GM21367 (cell line): Measurements from ENCODE around the gene FBXW4.

Experiments used
- ATAC-seq: cut with Tn5 transposase; IDR thresholded peaks from one replicate; pipeline ENCODE4 v1.9.1; 2021; ENCODE audit not compliant: unreplicated experiment

The FBXW4 gene

GRCh38 chr10:101569323-101569621 lies 125.7 kb downstream of the FBXW4 start:
- no peak for ATAC-seq

DNA sequence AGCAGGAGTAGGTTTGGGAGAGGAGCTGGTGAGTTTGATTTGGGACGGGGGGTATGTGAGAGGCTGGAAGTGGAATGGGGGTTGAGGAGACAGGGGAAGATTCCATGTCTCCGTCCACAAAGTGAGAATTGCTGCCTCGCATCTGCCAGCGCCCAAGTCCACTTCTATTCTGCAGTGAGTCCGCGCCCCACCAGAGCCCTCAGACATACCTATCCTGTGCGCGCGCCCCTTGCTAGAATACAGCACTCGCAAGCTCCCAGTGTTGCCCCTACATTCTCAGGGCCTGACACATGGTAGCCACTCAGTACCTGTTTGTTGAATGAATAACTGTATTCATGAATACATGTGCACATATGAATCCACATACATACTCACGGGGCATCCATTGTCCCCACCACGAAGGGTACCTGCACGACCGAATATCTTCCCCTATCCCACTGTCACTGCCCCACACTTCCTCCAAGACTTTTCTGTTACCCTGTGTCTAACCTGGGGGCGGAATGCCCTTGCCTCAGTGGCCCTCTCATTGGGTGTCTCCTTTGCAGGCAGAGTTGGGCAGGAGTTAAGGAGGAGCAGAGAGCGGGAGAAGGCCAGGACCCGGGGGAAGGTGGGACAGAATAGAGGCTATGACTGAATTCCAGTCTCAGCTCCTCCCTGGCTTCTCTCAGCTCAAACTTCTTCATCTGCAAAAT lies 126.8 kb downstream of the FBXW4 start:
- no peak for ATAC-seq

- ATAC-seq: no peak
These were observed 127.6 kb downstream of the FBXW4 start for GRCh38 chr10:101567165-101568006.

- ATAC-seq: no peak
These were observed 128.4 kb downstream of the FBXW4 start for GRCh38 chr10:101566333-101567164.

DNA sequence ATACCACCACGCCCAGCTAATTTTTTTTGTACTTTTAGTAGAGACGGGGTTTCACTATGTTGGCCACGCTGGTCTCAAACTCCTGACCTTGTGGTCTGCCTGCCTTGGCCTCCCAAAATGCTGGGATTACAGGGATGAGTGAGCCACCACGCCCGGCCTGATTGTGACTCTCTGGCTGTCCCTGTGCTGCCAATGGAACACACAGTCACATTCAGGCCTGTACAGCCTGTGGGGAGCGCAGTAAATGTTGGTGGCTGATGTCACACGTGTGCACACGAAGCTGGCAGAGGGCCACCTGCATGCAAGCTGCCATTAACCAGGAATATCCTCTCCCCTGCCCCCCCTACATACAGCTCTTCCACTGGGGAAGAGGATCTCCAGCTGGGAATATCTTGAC lies 129.0 kb downstream of the FBXW4 start:
- no peak for ATAC-seq

DNA sequence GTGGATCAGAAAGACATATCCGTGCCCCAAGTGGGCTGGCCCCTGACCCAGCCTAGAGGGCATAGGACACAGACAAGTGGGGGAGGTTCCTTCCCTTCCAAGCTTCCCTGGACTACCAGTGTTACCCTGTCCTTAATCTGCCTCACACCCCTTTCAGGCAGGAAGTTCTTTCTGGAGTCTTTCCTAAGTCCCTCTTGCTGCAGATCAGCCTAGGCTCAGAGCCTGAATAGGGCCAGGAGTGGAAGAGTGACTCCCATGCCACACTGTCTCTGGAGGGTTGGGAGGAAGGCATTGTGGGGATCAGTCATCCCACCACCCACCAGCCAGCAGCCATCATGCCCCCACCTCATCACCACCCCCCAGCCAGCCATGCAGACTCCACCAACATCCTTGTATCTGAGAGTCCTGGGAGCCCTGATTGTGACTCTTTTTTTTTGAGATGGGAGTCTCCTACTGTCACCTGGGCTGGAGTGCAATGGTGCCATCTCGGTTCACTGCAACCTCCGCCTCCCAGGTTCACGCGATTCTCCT lies 129.5 kb downstream of the FBXW4 start:
- no peak for ATAC-seq

- no peak for ATAC-seq
These were observed 130.4 kb downstream of the FBXW4 start for GRCh38 chr10:101564490-101564991.

DNA sequence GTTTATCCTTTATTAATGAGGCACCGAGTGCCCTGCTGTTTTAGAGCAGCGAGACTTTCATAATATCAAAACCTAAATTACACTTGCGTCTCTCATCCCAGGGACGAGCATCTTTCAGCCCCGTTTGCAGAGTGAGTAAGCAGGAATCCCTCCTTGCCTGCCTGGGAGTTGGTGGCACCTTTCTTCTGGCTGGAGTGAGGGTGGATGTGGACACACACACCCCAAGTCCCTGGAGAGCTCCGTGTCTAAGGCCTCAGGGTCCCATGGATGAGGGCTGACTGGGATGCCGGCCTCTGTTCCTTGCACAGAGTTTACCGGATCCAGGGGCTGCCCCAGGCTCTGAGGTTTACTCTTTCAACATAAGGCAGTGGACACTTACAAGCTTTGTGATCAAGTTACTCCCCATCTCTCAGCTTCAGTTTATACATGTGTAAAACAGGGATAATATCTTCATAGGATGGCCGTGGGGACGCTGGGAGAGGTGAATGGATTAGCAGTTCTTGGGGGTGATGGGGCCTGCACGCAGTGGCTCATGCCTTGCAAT lies 131.4 kb downstream of the FBXW4 start:
- no peak for ATAC-seq

GRCh38 chr10:101563007-101563406 lies 132.0 kb downstream of the FBXW4 start:
- no peak for ATAC-seq

- no peak for ATAC-seq
These were observed 132.7 kb downstream of the FBXW4 start for GRCh38 chr10:101562231-101562630.

GRCh38 chr10:101561068-101561915 lies 133.7 kb downstream of the FBXW4 start:
- ATAC-seq: no peak
